SK-N-DZ (cell line): ENCODE data around the gene PAWR.
"Not testable (repeated sequence)": the region's sequence is repeated elsewhere in the genome, so short reads cannot be mapped to it uniquely, and the experiment has no call there.

ENCODE experiments used
- DNase-seq: peaks from one replicate; pipeline ENCODE4 v3.0.0-alpha.2; 2015; ENCODE audit warnings: low spot score

PAWR gene

GRCh38 chr12:79687711-79688260 is 3.0 kb downstream of the PAWR start:
- no peak for DNase-seq

GRCh38 chr12:79686171-79686570 is 4.6 kb downstream of the PAWR start:
- no peak for DNase-seq

GRCh38 chr12:79685068-79685467 is 5.7 kb downstream of the PAWR start:
- no peak for DNase-seq

DNA sequence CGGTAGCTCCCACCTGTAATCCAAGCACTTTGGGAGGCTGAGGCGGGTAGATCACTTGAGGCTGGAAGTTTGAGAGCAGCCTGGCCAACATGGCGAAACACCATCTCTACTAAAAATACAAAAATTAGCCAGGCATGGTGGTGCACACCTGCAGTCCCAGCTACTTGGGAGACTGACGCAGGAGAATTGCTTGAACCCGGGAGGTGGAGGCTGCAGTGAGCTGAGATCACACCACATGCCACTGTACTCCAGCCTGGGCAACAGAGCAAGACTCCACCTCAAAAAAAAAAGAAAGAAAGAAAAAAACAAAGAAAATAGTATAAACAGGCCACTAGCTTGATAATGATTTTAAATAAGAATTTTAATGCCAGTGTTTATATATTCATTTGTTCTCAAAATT is 6.4 kb downstream of the PAWR start:
- DNase-seq = not testable (repeated sequence)

- no peak for DNase-seq
Measured at GRCh38 chr12:79682593-79682992, 8.2 kb downstream of the PAWR start.

DNA sequence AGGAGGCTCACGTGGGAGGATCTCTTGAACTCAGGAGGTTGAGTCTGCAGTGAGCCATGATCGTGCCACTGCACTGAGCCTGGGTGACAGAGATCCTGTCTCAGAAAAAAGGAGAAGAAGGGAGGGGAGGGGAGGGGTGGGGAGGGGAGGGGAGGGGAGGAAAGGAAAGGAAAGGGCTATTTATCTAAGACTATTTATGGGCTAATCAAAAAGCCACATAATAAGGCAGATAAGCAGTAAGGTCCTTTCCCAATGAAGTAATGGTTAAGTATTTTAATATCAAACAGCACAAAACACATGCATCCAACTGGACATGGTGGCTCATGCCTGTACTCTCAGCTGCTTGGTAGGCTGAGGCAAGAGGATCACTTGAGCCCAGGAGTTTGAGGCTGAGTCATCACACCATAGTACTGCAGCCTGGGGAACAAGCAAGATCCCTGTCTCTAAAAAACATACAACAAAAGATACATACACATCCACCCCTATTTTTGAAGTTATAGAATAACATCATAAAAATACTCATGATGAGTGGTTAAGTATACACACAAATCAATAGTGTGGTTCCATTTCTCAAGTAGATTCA is 9.7 kb downstream of the PAWR start:
- no peak for DNase-seq

- no peak for DNase-seq
Measured at GRCh38 chr12:79680051-79680450, 10.7 kb downstream of the PAWR start.

DNA sequence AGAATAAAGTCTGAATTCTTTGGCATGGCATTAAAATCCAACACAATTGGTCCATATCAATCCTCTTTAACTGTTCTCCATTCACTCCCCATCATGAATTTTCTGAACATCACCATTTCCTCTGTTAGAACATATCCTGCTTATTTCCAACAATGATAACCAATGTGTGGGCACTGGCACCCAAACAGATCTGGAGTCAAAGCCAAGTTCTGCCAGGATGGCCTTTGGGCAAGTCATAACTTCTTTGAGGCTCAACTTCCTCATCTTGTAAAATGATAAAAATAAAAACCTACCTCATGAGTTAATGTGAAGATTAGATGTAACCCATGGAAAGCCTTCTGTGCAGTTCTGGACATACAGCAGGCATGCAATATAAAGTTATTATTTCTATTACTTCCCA is 12.5 kb downstream of the PAWR start:
- DNase-seq = no peak

DNA sequence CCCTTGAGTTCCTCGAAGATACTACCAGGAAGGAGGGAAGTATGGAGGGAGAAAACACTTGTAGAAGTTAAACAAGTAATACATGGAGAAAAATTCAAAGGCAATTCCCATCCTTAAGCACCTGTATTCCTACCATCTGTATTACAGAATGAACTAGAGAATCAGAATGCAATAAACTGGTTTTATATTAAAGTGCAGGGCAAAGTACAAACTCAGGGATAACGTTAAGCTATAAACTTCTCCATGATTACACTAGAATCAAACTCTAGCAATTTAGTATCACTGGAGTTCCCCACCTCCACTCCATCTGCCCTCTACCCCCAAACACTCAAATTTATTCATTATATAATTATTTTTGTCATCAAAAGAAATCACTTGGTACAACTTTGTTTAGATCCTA is 13.1 kb downstream of the PAWR start:
- DNase-seq = no peak

- DNase-seq = no peak
Measured at GRCh38 chr12:79676579-79676978, 14.2 kb downstream of the PAWR start.

DNA sequence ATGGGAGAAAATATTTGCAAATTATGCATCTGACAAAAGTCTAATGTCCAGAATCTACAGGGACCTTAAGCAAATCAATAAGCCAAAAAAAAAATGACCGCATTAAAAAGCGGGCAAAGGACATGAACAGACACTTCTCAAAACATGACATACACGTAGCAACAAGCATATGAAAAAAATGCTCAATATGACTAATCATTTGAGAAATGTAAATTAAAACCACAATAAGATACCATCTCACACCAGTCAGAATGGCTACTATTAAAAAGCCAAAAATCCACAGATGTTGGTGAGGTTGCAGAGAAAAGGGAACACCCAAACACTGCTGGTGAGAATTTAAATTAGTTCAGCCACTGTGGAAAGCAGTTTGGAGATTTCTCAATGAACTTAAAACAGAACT is 16.1 kb downstream of the PAWR start:
- DNase-seq = no peak

- DNase-seq = no peak
Measured at GRCh38 chr12:79673354-79673753, 17.4 kb downstream of the PAWR start.

DNA sequence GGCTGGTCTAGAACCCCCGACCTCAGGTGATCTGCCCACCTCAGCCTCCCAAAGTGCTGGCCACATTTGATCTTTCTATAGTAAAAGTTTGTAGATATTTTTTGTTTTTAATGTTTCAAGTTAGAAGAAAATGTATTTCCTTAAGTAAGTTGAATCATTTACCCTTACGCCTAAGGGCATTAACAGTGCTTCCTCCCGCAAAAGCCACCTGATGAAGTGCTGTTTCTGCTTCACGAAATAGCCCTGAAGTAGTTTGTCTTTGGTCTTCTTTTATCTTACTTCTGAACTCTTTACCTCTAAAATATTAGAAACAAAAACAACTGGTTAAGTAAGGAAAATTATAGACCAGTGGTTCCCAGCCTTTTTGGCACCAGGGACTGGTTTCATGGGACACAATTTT is 22.7 kb downstream of the PAWR start:
- no peak for DNase-seq

GRCh38 chr12:79665212-79665887 is 25.4 kb downstream of the PAWR start:
- DNase-seq = peak; percentile 96

DNA sequence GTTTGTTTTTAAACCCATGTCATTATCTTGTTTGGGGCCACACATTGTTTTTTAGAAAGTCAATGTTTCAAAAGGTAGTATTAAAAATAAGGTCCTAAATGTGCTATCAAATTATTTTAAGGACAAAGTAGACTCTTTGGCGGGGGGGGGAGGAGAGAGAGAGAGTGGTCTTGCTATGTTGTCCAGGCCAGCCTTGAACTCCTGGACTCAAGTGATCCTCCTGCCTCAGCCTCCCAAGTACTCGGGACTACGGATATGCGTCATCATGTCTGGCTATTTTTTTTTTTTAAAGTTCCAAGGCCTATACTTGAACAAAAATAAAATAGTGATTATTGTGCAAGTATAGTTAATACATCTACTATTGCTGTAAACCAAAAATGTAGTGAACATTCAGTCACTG is 26.2 kb downstream of the PAWR start:
- DNase-seq = no peak

DNA sequence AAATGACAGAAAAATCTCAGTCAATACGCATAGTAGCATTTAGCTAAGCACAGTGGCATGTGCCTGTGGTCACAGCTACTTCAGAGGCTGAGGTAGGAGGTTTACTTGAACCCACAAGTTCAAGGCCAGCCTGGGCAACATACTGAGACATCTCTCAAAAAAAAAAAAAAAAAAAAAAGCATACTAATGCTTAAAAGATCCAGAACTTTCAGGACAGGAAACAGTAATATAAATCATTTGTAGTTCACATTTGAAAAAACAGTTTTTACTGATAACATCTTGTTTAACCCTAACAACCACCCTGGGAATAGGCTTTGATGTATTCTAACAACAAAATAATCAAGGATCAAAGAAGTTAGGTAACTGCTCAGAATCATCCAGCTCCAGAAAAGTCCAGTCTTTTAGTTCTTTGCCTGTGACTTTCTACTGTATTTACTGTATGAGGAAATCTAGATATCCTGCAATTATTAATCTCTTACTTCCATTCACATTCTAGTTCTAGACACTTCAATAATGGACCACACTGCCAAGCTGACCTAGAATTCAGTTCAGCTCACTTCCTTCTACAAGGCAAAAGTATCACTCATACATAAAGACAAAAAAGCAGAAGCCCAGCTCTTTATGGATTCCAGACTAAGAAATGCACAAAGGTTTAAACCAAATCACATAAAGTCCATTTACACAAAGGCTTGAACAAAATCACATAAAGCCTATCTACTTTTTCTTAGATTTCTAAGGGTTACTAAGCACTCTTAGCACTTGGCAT is 28.5 kb downstream of the PAWR start:
- no peak for DNase-seq

DNA sequence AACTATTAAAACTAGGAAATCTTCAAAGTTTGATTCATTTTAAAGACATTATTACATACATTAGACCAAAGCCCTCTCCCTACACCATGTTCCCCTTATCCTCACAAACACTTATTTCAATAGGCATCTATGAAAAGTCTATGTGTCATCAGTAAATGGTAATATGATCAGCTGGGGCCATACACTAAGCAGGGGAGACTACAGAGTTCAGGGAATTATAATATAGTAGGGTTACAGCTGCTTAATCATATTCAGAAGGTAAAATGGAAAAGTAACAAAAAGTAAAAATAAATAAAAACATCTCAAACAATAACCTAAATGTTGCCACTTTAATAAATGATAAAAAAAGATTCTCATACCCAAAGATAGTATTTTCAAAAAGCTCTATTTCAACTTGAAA is 29.1 kb downstream of the PAWR start:
- no peak for DNase-seq

- no peak for DNase-seq
Measured at GRCh38 chr12:79659961-79660431, 30.8 kb downstream of the PAWR start.

DNA sequence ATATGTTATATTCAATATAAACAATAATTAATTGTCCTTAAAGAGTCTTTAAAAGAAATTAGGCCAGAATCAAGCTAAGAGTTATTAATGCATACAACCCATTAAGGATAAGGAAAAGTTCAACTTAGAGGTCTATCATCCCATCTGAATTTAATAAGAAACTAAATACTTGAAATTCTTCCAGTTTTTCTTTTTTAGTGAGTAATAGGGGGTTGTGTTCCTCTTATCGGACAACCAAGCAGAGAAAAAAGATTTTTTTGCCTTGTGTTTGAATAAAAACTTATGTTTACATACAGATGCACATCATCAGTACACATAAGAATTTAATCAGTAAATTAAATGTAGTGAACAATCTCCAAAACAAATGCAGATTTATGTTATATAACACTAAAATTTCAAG is 32.5 kb downstream of the PAWR start:
- DNase-seq = no peak

GRCh38 chr12:79657136-79657535 is 33.6 kb downstream of the PAWR start:
- no peak for DNase-seq

GRCh38 chr12:79655036-79655435 is 35.7 kb downstream of the PAWR start:
- DNase-seq = no peak

- DNase-seq = no peak
Measured at GRCh38 chr12:79652521-79652920, 38.2 kb downstream of the PAWR start.

GRCh38 chr12:79650440-79650839 is 40.3 kb downstream of the PAWR start:
- DNase-seq = no peak
